Lung (tissue), 12 donors: ENCODE measurements around the gene ARHGEF4. TPM values are rescaled to one million over a fixed set of nuclear protein-coding genes. Genes with fewer than 3 reads are reported as not detected.

Experiments
- ATAC-seq: fragments of 200-7000 bp; cut with Tn5 transposase; one replicate; pipeline ENCODE4 v1.9.1; 2020; ENCODE audit warnings: moderate number of reproducible peaks; ENCODE audit not compliant: insufficient read depth, low FRiP score
- DNase-seq, 3 donors: peaks; one replicate each; pipeline ENCODE4 v3.0.0-alpha.2; 2013 to 2017
- H3K27ac ChIP-seq, 2 donors: one replicate each; pipeline ENCODE4 v1.5.1; 2013; ENCODE audit warnings: mild to moderate bottlenecking in 2 of 2, moderate library complexity in 2 of 2, control low read depth in 1 of 2, inconsistent platforms in 1 of 2, low read depth in 1 of 2, low read length in 1 of 2
- H3K27me3 ChIP-seq, 3 donors: one replicate each; pipeline ENCODE4 v1.5.1; 2013; ENCODE audit warnings: low read length in 2 of 3; ENCODE audit not compliant: control insufficient read depth in 3 of 3, insufficient read depth in 3 of 3
- H3K36me3 ChIP-seq, 4 donors: one replicate each; pipeline ENCODE4 v1.5.1; 2013; ENCODE audit warnings: low read length in 4 of 4, mild to moderate bottlenecking in 1 of 4, moderate library complexity in 1 of 4; ENCODE audit not compliant: control insufficient read depth in 4 of 4, insufficient read depth in 4 of 4
- H3K4me1 ChIP-seq, 5 donors: one replicate each; pipeline ENCODE4 v1.5.1; 2013; ENCODE audit warnings: low read length in 5 of 5, mild to moderate bottlenecking in 2 of 5, moderate library complexity in 1 of 5; ENCODE audit not compliant: control insufficient read depth in 5 of 5, insufficient read depth in 5 of 5
- H3K4me3 ChIP-seq: one replicate; pipeline ENCODE4 v1.5.1; 2013; ENCODE audit warnings: mild to moderate bottlenecking, control low read depth, moderate library complexity
- H3K9ac ChIP-seq, 2 donors: one replicate each; pipeline ENCODE4 v1.5.1; 2013; ENCODE audit warnings: low read length in 2 of 2, control low read depth in 1 of 2; ENCODE audit not compliant: insufficient read depth in 1 of 2
- H3K9me3 ChIP-seq, 4 donors: one replicate each; pipeline ENCODE4 v1.5.1; 2013; ENCODE audit warnings: low read length in 3 of 4, mild to moderate bottlenecking in 1 of 4, moderate library complexity in 1 of 4; ENCODE audit not compliant: control insufficient read depth in 4 of 4, insufficient read depth in 3 of 4
- WGBS, 2 donors: extraction: QIAGEN DNeasy Blood & Tissue Kit; methylation state at CpG; one replicate each; pipeline ENCODE4 v1.1.7; 2013; 5-methylcytosine and 5-hydroxymethylcytosine counted together
- polyA plus RNA-seq, 2 donors: library from polyadenylated mRNA; stranded (reverse); fragments of 200-250 nt; gene quantifications; one replicate each; pipeline ENCODE4 v1.2.1, GENCODE V29; 2013
- total RNA-seq, 2 donors: library from RNA; depleted of rRNA in 1 of 2; stranded (reverse); fragments of >200 nt in 1 of 2; gene quantifications; one replicate each; pipeline ENCODE4 v1.2.1, GENCODE V29; 2014 to 2021
- TF ChIP-seq, protein P1 (sequence below): IDR thresholded peaks from 2 replicates; pipeline ENCODE4 v1.5.1; 2012; ENCODE audit warnings: mild to moderate bottlenecking; ENCODE audit errors: control extremely low read depth, extremely low read depth
- donor health status: control.
- donor health status: control.
- donor health status: Bipolar disorder and iron deficiency.
- donor health status: healthy.
- donor health status: DM: yes; HTN: yes; CAD: no.

Gene ARHGEF4
- total and polyA plus RNA-seq, 4 donors: 1.8 to 15.9 (median 6.9) TPM

DNA sequence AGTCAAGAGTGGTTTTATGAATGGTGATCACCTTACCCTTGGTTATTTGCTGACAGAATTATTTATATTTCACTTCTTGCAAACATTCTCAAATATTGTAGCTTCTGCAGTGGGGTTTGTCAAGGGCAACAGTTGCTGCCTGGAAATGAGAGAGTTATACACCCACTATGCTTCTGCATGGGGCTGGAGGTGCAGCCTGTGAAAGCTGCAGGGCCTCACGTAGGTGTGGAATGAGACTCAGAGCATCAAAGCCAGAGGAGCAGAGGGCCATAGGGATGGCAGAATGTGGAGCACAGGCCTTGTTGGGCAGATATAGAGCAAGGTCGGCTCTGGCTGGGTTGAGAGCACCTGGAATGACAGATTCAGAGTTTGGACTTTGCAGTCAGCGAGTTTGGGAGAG is 128.2 kb downstream of the ARHGEF4 start:
- TF ChIP-seq, protein P1, sequence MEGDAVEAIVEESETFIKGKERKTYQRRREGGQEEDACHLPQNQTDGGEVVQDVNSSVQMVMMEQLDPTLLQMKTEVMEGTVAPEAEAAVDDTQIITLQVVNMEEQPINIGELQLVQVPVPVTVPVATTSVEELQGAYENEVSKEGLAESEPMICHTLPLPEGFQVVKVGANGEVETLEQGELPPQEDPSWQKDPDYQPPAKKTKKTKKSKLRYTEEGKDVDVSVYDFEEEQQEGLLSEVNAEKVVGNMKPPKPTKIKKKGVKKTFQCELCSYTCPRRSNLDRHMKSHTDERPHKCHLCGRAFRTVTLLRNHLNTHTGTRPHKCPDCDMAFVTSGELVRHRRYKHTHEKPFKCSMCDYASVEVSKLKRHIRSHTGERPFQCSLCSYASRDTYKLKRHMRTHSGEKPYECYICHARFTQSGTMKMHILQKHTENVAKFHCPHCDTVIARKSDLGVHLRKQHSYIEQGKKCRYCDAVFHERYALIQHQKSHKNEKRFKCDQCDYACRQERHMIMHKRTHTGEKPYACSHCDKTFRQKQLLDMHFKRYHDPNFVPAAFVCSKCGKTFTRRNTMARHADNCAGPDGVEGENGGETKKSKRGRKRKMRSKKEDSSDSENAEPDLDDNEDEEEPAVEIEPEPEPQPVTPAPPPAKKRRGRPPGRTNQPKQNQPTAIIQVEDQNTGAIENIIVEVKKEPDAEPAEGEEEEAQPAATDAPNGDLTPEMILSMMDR: no peak
- Histone ChIP-seq H3K27ac (no peak overlapping the region), H3K9me3 (peaks cover 0 to 7% (median 0%) of the 10 kb centered on the region in 4 donors), H3K9ac (no peak overlapping the region), H3K36me3 (no peaks in the 10 kb centered on the region), H3K4me3 (no peak overlapping the region), H3K27me3 (peaks cover 28 to 62% (median 56%) of the 10 kb centered on the region in 3 donors), H3K4me1 (peaks cover 0 to 7% (median 3%) of the 10 kb centered on the region in 5 donors)
- no peak for ATAC-seq
- 83% methylated on average over 3 of the region's 3 CpGs for WGBS, 2 donors
- DNase-seq: no peak

DNA sequence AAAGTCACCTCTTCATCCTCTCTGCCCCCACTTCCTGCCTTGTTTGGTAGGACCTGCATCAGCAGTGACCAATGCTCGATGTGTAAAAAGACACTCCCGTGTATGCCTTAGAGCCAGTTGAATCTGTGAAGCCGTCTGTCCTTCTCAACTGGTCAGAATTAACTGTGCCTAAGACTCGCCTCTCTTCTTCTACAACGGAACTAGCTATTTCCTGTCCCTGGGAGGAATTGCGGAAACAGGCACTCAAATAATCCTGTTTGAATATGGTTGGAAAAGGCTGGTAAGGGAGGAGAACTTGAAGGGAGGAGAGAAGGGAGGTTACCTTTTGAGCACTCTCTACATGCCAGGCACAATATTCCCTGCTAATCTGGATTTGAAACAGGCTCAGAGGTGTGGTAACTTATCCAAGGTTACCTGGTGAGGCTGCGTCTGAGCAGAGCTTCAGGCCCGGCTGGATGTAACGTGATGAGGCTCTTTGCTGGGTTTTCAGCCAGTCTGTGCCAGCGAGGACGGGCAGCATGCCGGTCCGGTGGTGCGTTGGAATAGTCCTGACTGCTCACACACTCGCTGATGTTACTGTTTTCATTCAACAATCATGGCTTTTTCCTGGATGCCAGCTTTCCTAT is 129.5 kb downstream of the ARHGEF4 start:
- Histone ChIP-seq H3K36me3 (no peaks in the 10 kb centered on the region), H3K9ac (no peak overlapping the region), H3K9me3 (peaks cover 0 to 7% (median 0%) of the 10 kb centered on the region in 4 donors), H3K27ac (no peak overlapping the region), H3K4me3 (no peak overlapping the region), H3K27me3 (peaks cover 28 to 55% (median 48%) of the 10 kb centered on the region in 3 donors), H3K4me1 (peaks cover 0 to 7% (median 3%) of the 10 kb centered on the region in 5 donors)
- TF ChIP-seq, protein P1: no peak
- ATAC-seq: no peak
- WGBS, 2 donors: 33 to 40% methylated on average over 15 of the region's 15 CpGs
- DNase-seq: no peak

DNA sequence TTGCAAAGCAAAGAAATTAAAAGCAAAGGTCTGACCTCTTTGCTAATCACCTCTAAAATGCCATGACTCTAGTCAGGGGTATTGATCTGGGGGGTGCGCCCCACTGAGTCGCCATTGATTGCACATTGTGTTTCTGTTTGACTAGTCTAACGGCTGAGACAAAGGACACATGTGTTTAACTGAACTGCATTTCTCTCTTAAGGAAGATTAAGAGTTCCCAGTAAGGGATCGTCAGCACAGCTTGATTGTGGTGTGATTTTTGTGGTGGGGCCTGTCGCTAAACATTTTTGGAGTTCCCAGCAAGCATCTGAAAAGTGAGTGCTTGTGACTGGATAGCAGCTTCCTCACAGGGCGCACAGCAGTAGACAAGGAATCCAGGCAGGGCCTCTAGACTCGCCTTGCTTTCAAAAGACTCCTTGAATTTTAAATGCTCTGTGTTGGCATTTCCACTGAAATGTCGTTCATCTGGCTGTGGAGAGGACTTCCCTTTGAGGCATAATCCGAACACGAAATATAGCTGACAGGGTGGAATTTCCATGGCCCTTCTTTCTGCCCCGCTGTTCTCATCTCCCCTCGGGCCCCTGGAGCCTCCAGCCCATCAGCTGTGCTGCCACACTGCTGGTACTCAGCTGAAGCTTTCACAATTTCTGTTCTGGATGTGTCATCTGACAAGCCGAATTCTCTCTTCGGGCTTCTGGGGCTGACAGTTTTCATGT is 130.2 kb downstream of the ARHGEF4 start:
- Histone ChIP-seq H3K36me3 (no peaks in the 10 kb centered on the region), H3K27ac (no peak overlapping the region), H3K4me1 (peaks cover 0 to 7% (median 3%) of the 10 kb centered on the region in 5 donors), H3K4me3 (no peak overlapping the region), H3K9me3 (peaks cover 0 to 7% (median 0%) of the 10 kb centered on the region in 4 donors), H3K27me3 (peaks cover 28 to 49% (median 42%) of the 10 kb centered on the region in 3 donors), H3K9ac (no peak overlapping the region)
- ATAC-seq (no peak), DNase-seq (no peak)
- 78 to 85% methylated on average over 14 of the region's 14 CpGs for WGBS, 2 donors
- TF ChIP-seq, protein P1: no peak
